GM19324 (cell line): Measurements from ENCODE around the gene ASPA.
"Not testable (repeated sequence)": the region's sequence is repeated elsewhere in the genome, so short reads cannot be mapped to it uniquely, and the experiment has no call there.

Source experiments
- ATAC-seq: cut with Tn5 transposase; IDR thresholded peaks from one replicate; pipeline ENCODE4 v1.9.1; 2021; ENCODE audit warnings: mild to moderate bottlenecking, moderate library complexity; ENCODE audit not compliant: unreplicated experiment, low FRiP score

Gene ASPA

GRCh38 chr17:3475812-3476610 lies at the start of gene ASPA:
Gene ASPA (plus strand): TSS chr17:3475997. CDS start chr17:3476160, 163 bp downstream.
- no peak for ATAC-seq

GRCh38 chr17:3433215-3433614 lies 42.6 kb upstream of the ASPA start:
- not testable (repeated sequence) for ATAC-seq

- no peak for ATAC-seq
Observed at GRCh38 chr17:3433741-3434140, 42.1 kb upstream of the ASPA start, which contains the start of gene OR1E2. Gene OR1E2 (minus strand): TSS chr17:3433841. CDS start chr17:3433841, 0 bp downstream.

- no peak for ATAC-seq
Observed at GRCh38 chr17:3438368-3438767, 37.4 kb upstream of the ASPA start.

- no peak for ATAC-seq
Observed at GRCh38 chr17:3440451-3440850, 35.3 kb upstream of the ASPA start.

- ATAC-seq, result no peak
Observed at GRCh38 chr17:3447625-3448024, 28.2 kb upstream of the ASPA start.

GRCh38 chr17:3448059-3448665 lies 27.6 kb upstream of the ASPA start:
- no peak for ATAC-seq

- ATAC-seq, result not testable (repeated sequence)
Observed at GRCh38 chr17:3466355-3466754, 9.4 kb upstream of the ASPA start.

GRCh38 chr17:3469529-3469928 lies 6.3 kb upstream of the ASPA start:
- ATAC-seq, result no peak

GRCh38 chr17:3471599-3471998 lies 4.2 kb upstream of the ASPA start, which contains the start of gene SPATA22:
Gene SPATA22 (minus strand): TSS chr17:3471819. CDS start chr17:3469325, 2,494 bp downstream.
- ATAC-seq, result no peak

GRCh38 chr17:3472137-3472536 lies 3.7 kb upstream of the ASPA start:
- no peak for ATAC-seq

GRCh38 chr17:3474212-3474611 lies 1.6 kb upstream of the ASPA start:
- ATAC-seq, result no peak

GRCh38 chr17:3475251-3475685 lies 529 bp upstream of the ASPA start:
- no peak for ATAC-seq

GRCh38 chr17:3479988-3480387 lies 4.2 kb downstream of the ASPA start:
- no peak for ATAC-seq

- no peak for ATAC-seq
Observed at GRCh38 chr17:3482852-3483251, 7.1 kb downstream of the ASPA start.

GRCh38 chr17:3485481-3486068 lies 9.8 kb downstream of the ASPA start:
- no peak for ATAC-seq

- ATAC-seq, result no peak
Observed at GRCh38 chr17:3497101-3497500, 21.3 kb downstream of the ASPA start.

GRCh38 chr17:3501344-3501743 lies 25.5 kb downstream of the ASPA start:
- no peak for ATAC-seq

GRCh38 chr17:3502466-3502865 lies 26.7 kb downstream of the ASPA start:
- ATAC-seq, result no peak

GRCh38 chr17:3503285-3503684 lies 27.5 kb downstream of the ASPA start:
- ATAC-seq, result no peak

- no peak for ATAC-seq
Observed at GRCh38 chr17:3505008-3505407, 29.2 kb downstream of the ASPA start.
